ENCODE measurements around the gene ZNF76. TPM values are rescaled to one million over a fixed set of nuclear protein-coding genes. Genes with fewer than 3 reads are reported as not detected.

Gene ZNF76
- total RNA-seq, 6 experiments from 2014 or later = 14.4 to 19.8 (median 17.6) TPM

DNA sequence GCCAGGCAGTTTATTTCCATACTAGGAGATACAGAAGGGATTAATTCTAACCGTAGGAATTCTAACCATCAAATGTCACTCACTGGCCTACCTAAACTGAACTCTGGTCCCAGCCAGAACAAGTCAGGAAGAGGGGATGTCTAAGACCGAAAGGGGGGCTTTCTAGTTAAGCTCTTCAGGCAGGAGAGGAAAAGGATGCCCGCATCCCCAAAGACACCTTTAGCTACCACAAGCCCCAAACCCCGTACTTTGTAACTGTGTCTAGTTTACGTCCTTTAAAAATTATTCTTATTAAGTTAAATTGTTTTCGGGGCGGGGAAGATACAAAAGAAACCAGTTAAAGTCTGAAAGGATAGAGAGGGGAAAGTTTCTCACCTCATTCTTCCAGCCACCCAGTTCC, 1.2 kb upstream of the ZNF76 start:
- ATAC-seq (no peak), DNase-seq (no peak)
- Histone ChIP-seq H3K27me3 (no peaks in the 10 kb centered on the region), H3K27ac (peak overlapping the region in 1 of 3 donors; percentile 99), H3K4me3 (peak overlapping the region in 2 of 3 donors; percentile 75 to 94), H3K9me3 (no peaks in the 10 kb centered on the region), H3K4me1 (peaks cover 0 to 10% (median 0%) of the 10 kb centered on the region in 4 donors), H3K36me3 (no peaks in the 10 kb centered on the region)
- TF ChIP-seq POLR2A (IDR thresholded peaks at IDR 0.05) = no peak
- TF ChIP-seq, protein P1, sequence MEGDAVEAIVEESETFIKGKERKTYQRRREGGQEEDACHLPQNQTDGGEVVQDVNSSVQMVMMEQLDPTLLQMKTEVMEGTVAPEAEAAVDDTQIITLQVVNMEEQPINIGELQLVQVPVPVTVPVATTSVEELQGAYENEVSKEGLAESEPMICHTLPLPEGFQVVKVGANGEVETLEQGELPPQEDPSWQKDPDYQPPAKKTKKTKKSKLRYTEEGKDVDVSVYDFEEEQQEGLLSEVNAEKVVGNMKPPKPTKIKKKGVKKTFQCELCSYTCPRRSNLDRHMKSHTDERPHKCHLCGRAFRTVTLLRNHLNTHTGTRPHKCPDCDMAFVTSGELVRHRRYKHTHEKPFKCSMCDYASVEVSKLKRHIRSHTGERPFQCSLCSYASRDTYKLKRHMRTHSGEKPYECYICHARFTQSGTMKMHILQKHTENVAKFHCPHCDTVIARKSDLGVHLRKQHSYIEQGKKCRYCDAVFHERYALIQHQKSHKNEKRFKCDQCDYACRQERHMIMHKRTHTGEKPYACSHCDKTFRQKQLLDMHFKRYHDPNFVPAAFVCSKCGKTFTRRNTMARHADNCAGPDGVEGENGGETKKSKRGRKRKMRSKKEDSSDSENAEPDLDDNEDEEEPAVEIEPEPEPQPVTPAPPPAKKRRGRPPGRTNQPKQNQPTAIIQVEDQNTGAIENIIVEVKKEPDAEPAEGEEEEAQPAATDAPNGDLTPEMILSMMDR (IDR thresholded peaks at IDR 0.05) = no peak
- intact Hi-C loops (cut with DNase I) = no loop called here
- 48% methylated on average over 7 of the region's 7 CpGs for WGBS (ENCODE audit: insufficient coverage, low coverage, low lambda C conversion rate, missing lambda C conversion rate)

DNA sequence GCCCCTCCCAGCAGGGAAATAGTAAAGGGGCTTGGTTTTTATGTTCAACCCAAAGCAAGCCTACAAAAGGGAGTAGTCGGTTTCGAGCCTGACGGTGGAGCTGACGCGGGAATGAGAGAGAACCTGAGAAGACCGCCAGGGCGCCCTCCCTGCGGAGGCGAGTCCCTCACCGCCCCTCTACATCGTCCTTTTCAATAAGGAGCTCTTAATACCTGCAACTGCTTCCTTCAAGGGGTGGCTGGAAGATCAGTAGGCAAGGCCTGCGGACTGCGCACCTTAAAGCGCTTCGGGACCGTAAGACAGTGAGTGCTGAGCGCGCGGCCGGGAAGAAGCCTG, 709 bp upstream of the ZNF76 start:
- Histone ChIP-seq H3K27ac (peak overlapping the region; percentile 97 to 99 (median 98)), H3K36me3 (no peaks in the 10 kb centered on the region), H3K27me3 (no peaks in the 10 kb centered on the region), H3K4me3 (peak overlapping the region; percentile 75 to 94 (median 84)), H3K9me3 (no peaks in the 10 kb centered on the region), H3K4me1 (peaks cover 0 to 10% (median 0%) of the 10 kb centered on the region in 4 donors)
- DNase-seq = no peak
- ATAC-seq = peak in 3 of 4 donors; percentile 1 to 8 (median 3)
- WGBS (ENCODE audit: insufficient coverage, low coverage, low lambda C conversion rate, missing lambda C conversion rate) = 0% methylated on average over 20 of the region's 20 CpGs
- intact Hi-C loops (cut with DNase I) = no loop called here
- no peak for TF ChIP-seq POLR2A (IDR thresholded peaks at IDR 0.05)
- TF ChIP-seq, protein P1 (IDR thresholded peaks at IDR 0.05) = no peak

DNA sequence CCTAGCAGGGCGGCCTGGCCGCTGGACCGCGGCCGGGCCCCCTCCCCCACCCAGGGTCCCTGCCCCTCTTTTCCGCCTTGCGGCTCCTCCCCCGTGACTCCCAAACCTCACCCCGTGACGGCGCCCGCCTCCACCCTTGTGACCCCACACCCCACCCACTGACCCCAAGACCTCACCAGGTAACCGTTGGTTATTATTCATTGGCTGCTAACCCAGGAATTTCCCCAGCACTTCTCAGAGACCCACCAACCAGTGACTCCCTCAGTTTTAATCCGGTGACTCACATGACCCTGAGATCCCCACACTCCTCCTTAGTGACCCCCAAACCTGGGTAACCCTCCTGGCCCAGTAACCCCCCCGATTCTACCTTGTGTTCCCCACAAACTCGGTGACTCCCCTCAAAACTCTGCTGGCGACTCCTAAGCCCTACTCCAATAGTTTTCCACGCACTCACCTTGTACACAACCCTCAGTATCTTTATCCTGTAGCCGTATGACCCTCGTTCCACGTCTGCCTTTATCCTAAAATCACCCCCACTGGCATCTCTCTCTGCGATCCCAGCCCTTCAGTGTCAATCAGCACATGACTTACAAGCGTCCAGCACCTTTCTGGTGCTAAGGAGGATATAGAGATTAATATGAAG, 534 bp downstream of the ZNF76 start:
- peaks cover 0 to 10% (median 0%) of the 10 kb centered on the region in 4 donors for H3K4me1 ChIP-seq

DNA sequence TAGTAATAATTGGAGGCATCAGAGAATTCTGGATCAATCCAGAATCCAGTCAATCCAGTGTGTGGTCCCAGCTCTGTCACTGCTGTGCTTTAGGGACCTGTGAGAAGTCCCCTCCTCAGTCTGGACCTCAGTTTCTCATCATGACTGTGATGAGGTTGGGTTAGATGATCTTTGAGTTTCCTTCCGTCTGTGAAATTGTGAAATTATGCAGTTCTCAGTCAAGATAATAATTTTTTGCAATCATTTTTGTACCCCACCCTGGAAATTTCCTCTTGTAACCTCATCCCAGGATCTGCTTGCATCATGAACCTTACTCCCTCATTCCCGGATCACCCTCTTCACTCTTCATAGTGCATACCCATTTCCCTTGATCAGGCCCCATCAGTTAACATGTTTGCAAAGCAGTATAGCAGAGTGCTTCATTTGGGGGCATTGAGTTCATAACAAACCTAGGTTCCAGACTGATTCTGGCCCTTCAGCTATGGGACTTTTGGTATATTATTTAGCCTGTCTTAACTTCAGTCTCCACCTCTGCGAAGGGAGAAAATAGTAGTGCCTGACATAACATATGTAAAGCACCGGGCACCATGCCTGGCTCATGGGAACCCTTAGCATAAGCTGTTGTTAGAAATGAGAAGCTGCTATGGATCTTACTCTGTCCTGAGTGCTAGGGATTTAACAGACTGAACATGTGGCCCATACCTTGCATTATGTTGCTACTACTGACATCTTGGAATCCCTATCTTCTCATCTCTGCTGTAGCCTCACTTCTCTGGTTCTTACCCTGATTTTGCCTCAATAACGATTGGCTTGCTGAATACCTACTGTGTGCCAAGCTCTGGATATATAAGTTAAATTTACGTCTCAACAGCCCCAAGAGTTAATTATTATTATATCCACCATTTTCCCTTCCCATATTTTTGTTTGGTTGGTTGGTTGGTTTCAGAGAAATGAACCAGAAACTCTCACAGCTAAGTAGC, 1.3 kb downstream of the ZNF76 start:
- no peaks in the 10 kb centered on the region for H3K27me3 ChIP-seq
- ATAC-seq (no peak), DNase-seq (no peak)
- H3K4me1 ChIP-seq = peaks cover 0 to 10% (median 0%) of the 10 kb centered on the region in 4 donors
- peak overlapping the region; percentile 97 to 99 (median 98) for H3K27ac ChIP-seq
- H3K9me3 ChIP-seq = no peaks in the 10 kb centered on the region
- H3K36me3 ChIP-seq = no peaks in the 10 kb centered on the region
- peak overlapping the region in 2 of 3 donors; percentile 75 to 94 for H3K4me3 ChIP-seq
- 68% methylated on average over 5 of the region's 6 CpGs for WGBS (ENCODE audit: insufficient coverage, low coverage, low lambda C conversion rate, missing lambda C conversion rate)
- TF ChIP-seq, protein P1 (IDR thresholded peaks at IDR 0.05) = no peak
- TF ChIP-seq POLR2A (IDR thresholded peaks at IDR 0.05) = no peak
- intact Hi-C loops (cut with DNase I) = no loop called here

More for the DNA sequence above, 534 bp downstream of the ZNF76 start:
- 7% methylated on average over 16 of the region's 23 CpGs for WGBS (ENCODE audit: insufficient coverage, low coverage, low lambda C conversion rate, missing lambda C conversion rate)
- Histone ChIP-seq H3K9me3 (no peaks in the 10 kb centered on the region), H3K27ac (peak overlapping the region; percentile 97 to 99 (median 98)), H3K36me3 (no peaks in the 10 kb centered on the region), H3K27me3 (no peaks in the 10 kb centered on the region), H3K4me3 (peak overlapping the region; percentile 75 to 94 (median 84))
- peak; percentile 55 to 73 (median 68) for ATAC-seq
- TF ChIP-seq, protein P1 (IDR thresholded peaks at IDR 0.05) = no peak
- no peak for TF ChIP-seq POLR2A (IDR thresholded peaks at IDR 0.05)
- DNase-seq = peak; percentile 82 to 88 (median 86)
- intact Hi-C loops (cut with DNase I) = no loop called here
